ENCODE data around the gene RASL11A.

GRCh38 chr13:27259831-27260230 is 10.8 kb upstream of the RASL11A start:
- TF ChIP-seq ZNF790 (CRISPR knock-in tag; IDR thresholded peaks at IDR 0.05; ENCODE audit: borderline replicate concordance) (no peak), CHD4 (IDR thresholded peaks at IDR 0.05; ENCODE audit: borderline replicate concordance, low read length) (no peak), PAXIP1 (CRISPR knock-in tag; conservative IDR thresholded peaks at IDR 0.05) (no peak), NCOA2 (CRISPR knock-in tag; IDR thresholded peaks at IDR 0.05) (no peak), ZNF678 (CRISPR knock-in tag; IDR thresholded peaks at IDR 0.05) (no peak), CTCF (CRISPR knock-in tag; IDR thresholded peaks at IDR 0.05) (no peak), ZNF350 (CRISPR knock-in tag; IDR thresholded peaks at IDR 0.05; ENCODE audit: borderline replicate concordance, low read depth) (no peak), CEBPB (IDR thresholded peaks at IDR 0.05; ENCODE audit: borderline replicate concordance, low read depth, low read length) (no peak), SMAD3 (CRISPR knock-in tag; IDR thresholded peaks at IDR 0.05) (no peak), KDM5A (IDR thresholded peaks at IDR 0.05; ENCODE audit: borderline replicate concordance, low read length) (no peak)
